ENCODE results near the gene KCNJ6. TPM values are rescaled to one million over a fixed set of nuclear protein-coding genes. Genes with fewer than 3 reads are reported as not detected.
"Not testable (repeated sequence)": the region's sequence is repeated elsewhere in the genome, so short reads cannot be mapped to it uniquely, and the experiment has no call there.

KCNJ6 gene
- total RNA-seq, result under 0.01 TPM

GRCh38 chr21:37916310-37917051 is at the start of gene KCNJ6:
TSS of gene KCNJ6 (minus strand) at chr21:37916457. CDS start at chr21:37840682, 75,775 bp downstream.
- Histone ChIP-seq H3K4me3 (ENCODE audit: low read length) (no peak within 1 kb of the TSS), H3K4me1 (ENCODE audit: insufficient read depth, low read length) (no peaks in the 10 kb centered on the region), H3K27me3 (ENCODE audit: insufficient read depth, low read length) (peaks cover 60% of the 10 kb centered on the region), H3K9me3 (ENCODE audit: low read depth, low read length) (no peaks in the 10 kb centered on the region)

DNA sequence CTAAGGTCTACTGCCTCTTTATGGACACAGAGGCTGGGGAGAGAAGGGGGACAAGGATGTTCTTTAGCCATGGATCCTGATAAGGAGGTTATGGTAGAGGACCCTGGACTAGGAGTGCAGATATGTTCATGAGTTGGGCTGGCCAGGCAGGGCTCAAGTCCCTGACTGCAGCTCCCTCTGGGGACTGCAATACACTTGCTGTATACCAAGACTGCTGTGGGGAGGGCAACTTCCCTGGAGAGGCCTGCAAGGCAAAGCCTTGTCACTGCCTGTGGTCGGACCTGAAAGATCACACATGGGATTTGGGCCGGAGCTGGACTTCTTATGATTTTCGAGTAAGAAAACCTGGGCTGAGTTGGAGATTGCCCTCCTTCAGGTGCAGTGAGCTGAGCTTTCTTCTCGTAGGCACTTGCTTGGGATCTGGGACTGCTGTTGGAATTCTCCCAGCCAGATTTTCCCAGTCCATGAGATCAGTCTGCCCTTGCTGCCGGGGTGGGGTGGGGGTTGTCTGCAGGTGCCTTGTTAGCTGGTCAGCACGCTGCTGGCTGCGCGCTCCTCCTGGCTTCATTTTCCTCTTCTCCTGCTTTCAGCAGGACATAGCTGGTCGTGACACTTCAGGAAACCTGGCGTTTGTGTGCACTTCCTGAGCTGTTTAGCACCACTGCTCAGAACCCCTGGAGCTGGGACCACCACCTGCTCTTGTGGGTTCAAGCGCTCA is 49.0 kb upstream of the KCNJ6 start:
- Histone ChIP-seq H3K4me3 (ENCODE audit: low read length) (no peak overlapping the region), H3K9me3 (ENCODE audit: low read depth, low read length) (no peaks in the 10 kb centered on the region), H3K4me1 (ENCODE audit: insufficient read depth, low read length) (no peaks in the 10 kb centered on the region), H3K27me3 (ENCODE audit: insufficient read depth, low read length) (no peaks in the 10 kb centered on the region)

- Histone ChIP-seq H3K4me1 (ENCODE audit: insufficient read depth, low read length) (no peaks in the 10 kb centered on the region), H3K9me3 (ENCODE audit: low read depth, low read length) (no peaks in the 10 kb centered on the region), H3K4me3 (ENCODE audit: low read length) (no peak overlapping the region), H3K27me3 (ENCODE audit: insufficient read depth, low read length) (no peaks in the 10 kb centered on the region)
Observed at GRCh38 chr21:37958537-37958936, 42.3 kb upstream of the KCNJ6 start.

DNA sequence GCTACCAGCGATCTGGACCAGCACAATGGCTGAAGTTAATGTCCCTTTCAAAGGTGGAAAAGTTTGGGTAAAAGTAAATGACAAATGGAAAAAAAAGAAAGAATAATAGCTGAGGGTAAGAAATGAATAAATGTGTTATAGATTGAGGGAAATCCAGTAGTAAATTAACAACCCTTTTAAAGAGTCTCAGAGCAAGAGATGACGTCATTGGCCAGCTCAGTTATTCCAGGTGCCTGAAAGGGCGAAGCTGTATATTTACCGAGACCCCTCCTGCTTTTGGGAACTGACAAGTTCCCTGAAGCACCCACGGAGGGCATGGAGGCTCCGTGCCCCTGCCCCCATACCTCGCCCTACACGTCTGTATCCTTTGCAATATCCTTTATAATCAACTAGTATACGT is 40.5 kb upstream of the KCNJ6 start:
- Histone ChIP-seq H3K27me3 (ENCODE audit: insufficient read depth, low read length) (no peaks in the 10 kb centered on the region), H3K4me1 (ENCODE audit: insufficient read depth, low read length) (no peaks in the 10 kb centered on the region), H3K4me3 (ENCODE audit: low read length) (no peak overlapping the region), H3K9me3 (ENCODE audit: low read depth, low read length) (no peaks in the 10 kb centered on the region)

- H3K9me3 ChIP-seq (ENCODE audit: low read depth, low read length), result no peaks in the 10 kb centered on the region
- no peaks in the 10 kb centered on the region for H3K27me3 ChIP-seq (ENCODE audit: insufficient read depth, low read length)
- H3K4me1 ChIP-seq (ENCODE audit: insufficient read depth, low read length), result no peaks in the 10 kb centered on the region
- no peak overlapping the region for H3K4me3 ChIP-seq (ENCODE audit: low read length)
Observed at GRCh38 chr21:37945036-37945435, 28.8 kb upstream of the KCNJ6 start.

GRCh38 chr21:37944496-37944895 is 28.2 kb upstream of the KCNJ6 start:
- Histone ChIP-seq H3K4me3 (ENCODE audit: low read length) (no peak overlapping the region), H3K27me3 (ENCODE audit: insufficient read depth, low read length) (no peaks in the 10 kb centered on the region), H3K9me3 (ENCODE audit: low read depth, low read length) (no peaks in the 10 kb centered on the region), H3K4me1 (ENCODE audit: insufficient read depth, low read length) (no peaks in the 10 kb centered on the region)

- Histone ChIP-seq H3K9me3 (ENCODE audit: low read depth, low read length) (no peaks in the 10 kb centered on the region), H3K4me3 (ENCODE audit: low read length) (no peak overlapping the region), H3K27me3 (ENCODE audit: insufficient read depth, low read length) (no peaks in the 10 kb centered on the region), H3K4me1 (ENCODE audit: insufficient read depth, low read length) (no peaks in the 10 kb centered on the region)
Observed at GRCh38 chr21:37940691-37941090, 24.4 kb upstream of the KCNJ6 start.

- Histone ChIP-seq H3K4me3 (ENCODE audit: low read length) (no peak overlapping the region), H3K4me1 (ENCODE audit: insufficient read depth, low read length) (no peaks in the 10 kb centered on the region), H3K27me3 (ENCODE audit: insufficient read depth, low read length) (no peaks in the 10 kb centered on the region), H3K9me3 (ENCODE audit: low read depth, low read length) (no peaks in the 10 kb centered on the region)
Observed at GRCh38 chr21:37939838-37940237, 23.6 kb upstream of the KCNJ6 start.

DNA sequence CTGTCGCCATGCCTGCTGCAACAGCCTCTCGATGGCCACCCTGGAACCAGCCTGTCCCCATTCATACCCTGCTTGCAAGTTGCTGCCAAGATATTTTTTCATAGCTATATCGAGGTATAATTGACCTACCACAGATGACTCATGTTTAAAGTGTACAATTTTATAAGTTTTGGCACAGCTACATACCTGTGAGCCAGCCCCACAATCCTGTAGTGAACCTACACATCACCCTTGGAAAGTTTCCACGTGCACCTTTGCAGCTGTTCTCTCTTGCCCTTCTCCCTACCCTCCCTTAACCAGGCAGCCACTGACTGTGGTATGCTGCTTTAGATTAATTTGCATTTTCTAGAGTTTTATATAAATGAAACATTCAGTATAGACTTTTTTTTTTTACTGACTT is 23.0 kb upstream of the KCNJ6 start:
- Histone ChIP-seq H3K9me3 (ENCODE audit: low read depth, low read length) (no peaks in the 10 kb centered on the region), H3K27me3 (ENCODE audit: insufficient read depth, low read length) (no peaks in the 10 kb centered on the region), H3K4me3 (ENCODE audit: low read length) (no peak overlapping the region), H3K4me1 (ENCODE audit: insufficient read depth, low read length) (no peaks in the 10 kb centered on the region)

DNA sequence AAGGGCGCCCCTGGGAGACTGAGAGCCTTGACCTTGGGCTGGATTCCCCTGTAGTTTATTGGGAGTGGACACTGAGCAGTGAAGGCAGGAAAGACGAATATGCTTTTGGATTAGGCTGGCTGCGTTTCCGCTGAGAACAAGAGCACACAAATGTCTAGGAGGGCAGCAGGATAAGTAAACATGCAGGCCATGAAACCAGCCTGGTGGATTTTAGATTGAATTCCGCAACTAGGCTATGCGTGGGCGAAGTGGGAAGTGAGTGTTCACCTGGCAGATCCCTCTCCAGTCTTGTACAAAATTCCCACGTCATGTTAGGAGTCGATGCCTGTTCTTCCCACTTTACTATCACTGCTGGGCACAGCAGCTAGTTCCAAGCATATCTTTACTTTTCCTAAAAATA is 21.4 kb upstream of the KCNJ6 start:
- H3K27me3 ChIP-seq (ENCODE audit: insufficient read depth, low read length), result no peaks in the 10 kb centered on the region
- no peaks in the 10 kb centered on the region for H3K9me3 ChIP-seq (ENCODE audit: low read depth, low read length)
- H3K4me3 ChIP-seq (ENCODE audit: low read length), result no peak overlapping the region
- H3K4me1 ChIP-seq (ENCODE audit: insufficient read depth, low read length), result no peaks in the 10 kb centered on the region

DNA sequence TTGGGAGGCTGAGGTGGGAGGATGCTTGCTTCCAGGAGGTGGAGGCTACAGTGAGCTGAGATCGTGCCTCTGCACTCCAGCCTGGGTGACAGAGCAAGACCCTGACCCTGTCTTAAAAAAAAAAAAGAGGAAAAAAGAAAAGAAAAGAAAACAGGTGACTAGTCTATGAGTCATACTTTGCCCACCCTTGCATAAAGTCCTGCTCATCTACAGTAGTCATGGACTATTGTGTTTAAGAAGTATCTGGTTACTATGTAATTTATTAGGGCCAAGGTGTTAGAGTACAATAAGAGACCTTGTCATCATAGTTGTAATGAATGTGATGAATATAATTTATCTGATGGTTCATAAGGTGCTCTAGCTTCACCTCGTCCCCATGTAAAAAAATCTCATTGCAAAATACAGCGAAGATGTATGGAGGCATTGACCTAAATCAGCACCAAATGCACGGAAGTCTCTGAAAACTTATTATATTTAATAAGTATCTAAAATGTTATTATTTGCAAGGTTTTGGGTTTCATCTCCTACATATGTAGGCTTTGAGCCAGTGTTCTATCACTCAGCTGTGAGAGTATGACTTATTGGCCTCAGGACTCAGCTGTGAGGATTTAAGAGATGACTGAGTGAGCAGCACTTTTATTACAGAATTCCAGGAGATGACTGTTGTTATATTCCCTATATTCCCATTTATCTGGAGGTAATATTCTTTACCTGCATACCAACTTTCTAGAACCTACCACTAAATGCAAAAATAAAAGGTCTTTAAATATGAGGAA is 19.9 kb upstream of the KCNJ6 start:
- Histone ChIP-seq H3K4me1 (ENCODE audit: insufficient read depth, low read length) (no peaks in the 10 kb centered on the region), H3K27me3 (ENCODE audit: insufficient read depth, low read length) (no peaks in the 10 kb centered on the region), H3K9me3 (ENCODE audit: low read depth, low read length) (peaks cover 6% of the 10 kb centered on the region), H3K4me3 (ENCODE audit: low read length) (no peak overlapping the region)

DNA sequence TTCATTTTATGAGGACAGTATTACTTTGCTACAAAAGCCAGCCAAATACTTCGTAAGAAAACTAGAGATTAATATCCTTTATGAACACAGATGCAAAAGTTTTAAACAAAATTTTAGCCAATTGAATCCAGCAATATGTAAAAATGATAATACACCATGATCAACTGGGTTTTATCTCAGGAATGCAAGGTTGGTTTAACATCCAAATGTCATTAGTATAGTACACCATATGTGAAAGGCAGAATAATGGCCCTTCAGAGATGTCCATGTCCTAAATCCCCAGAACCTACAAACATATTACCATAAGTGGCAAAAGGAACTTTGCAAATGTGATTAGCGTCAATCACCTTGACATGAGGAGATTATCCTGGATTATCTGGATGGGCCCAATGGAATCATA is 16.7 kb upstream of the KCNJ6 start:
- Histone ChIP-seq H3K27me3 (ENCODE audit: insufficient read depth, low read length) (no peaks in the 10 kb centered on the region), H3K4me1 (ENCODE audit: insufficient read depth, low read length) (no peaks in the 10 kb centered on the region), H3K4me3 (ENCODE audit: low read length) (no peak overlapping the region), H3K9me3 (ENCODE audit: low read depth, low read length) (peaks cover 6% of the 10 kb centered on the region)

- no peaks in the 10 kb centered on the region for H3K27me3 ChIP-seq (ENCODE audit: insufficient read depth, low read length)
- H3K4me1 ChIP-seq (ENCODE audit: insufficient read depth, low read length), result no peaks in the 10 kb centered on the region
- H3K4me3 ChIP-seq (ENCODE audit: low read length), result no peak overlapping the region
- peaks cover 6% of the 10 kb centered on the region for H3K9me3 ChIP-seq (ENCODE audit: low read depth, low read length)
Observed at GRCh38 chr21:37927711-37928110, 11.5 kb upstream of the KCNJ6 start.

GRCh38 chr21:37921091-37921490 is 4.8 kb upstream of the KCNJ6 start:
- no peak overlapping the region for H3K4me3 ChIP-seq (ENCODE audit: low read length)
- no peaks in the 10 kb centered on the region for H3K4me1 ChIP-seq (ENCODE audit: insufficient read depth, low read length)
- no peaks in the 10 kb centered on the region for H3K9me3 ChIP-seq (ENCODE audit: low read depth, low read length)
- peaks cover 26% of the 10 kb centered on the region for H3K27me3 ChIP-seq (ENCODE audit: insufficient read depth, low read length)

- peaks cover 34% of the 10 kb centered on the region for H3K27me3 ChIP-seq (ENCODE audit: insufficient read depth, low read length)
- not testable (repeated sequence) for H3K4me3 ChIP-seq (ENCODE audit: low read length); H3K4me1 ChIP-seq (ENCODE audit: insufficient read depth, low read length); H3K9me3 ChIP-seq (ENCODE audit: low read depth, low read length)
Observed at GRCh38 chr21:37920302-37920701, 4.0 kb upstream of the KCNJ6 start.
